Liver (tissue), 9 donors: ENCODE data around the gene SGSM1. TPM values are rescaled to one million over a fixed set of nuclear protein-coding genes. Genes with fewer than 3 reads are reported as not detected.

Experiments
- DNase-seq: peaks from one replicate; pipeline ENCODE4 v3.0.0-alpha.2; 2017; ENCODE audit warnings: low spot score
- H3K27ac ChIP-seq, 2 donors: one replicate each; pipeline ENCODE4 v1.7.0; 2013; ENCODE audit warnings: inconsistent platforms in 2 of 2, low read length in 2 of 2, control low read depth in 1 of 2, low read depth in 1 of 2, mild to moderate bottlenecking in 1 of 2
- H3K27me3 ChIP-seq, 4 donors: one replicate each; pipeline versions ENCODE4 v1.6.1 to v1.7.0; 2013; ENCODE audit warnings: low read length in 3 of 4, inconsistent platforms in 1 of 4, mild to moderate bottlenecking in 1 of 4, moderate library complexity in 1 of 4; ENCODE audit not compliant: control insufficient read depth in 4 of 4, insufficient read depth in 4 of 4
- H3K36me3 ChIP-seq, 4 donors: one replicate each; pipeline versions ENCODE4 v1.6.1 to v1.7.0; 2013; ENCODE audit warnings: low read length in 3 of 4, mild to moderate bottlenecking in 3 of 4, low read depth in 1 of 4, moderate library complexity in 1 of 4; ENCODE audit not compliant: control insufficient read depth in 4 of 4, insufficient read depth in 3 of 4
- H3K4me1 ChIP-seq, 4 donors: one replicate each; pipeline versions ENCODE4 v1.6.1 to v1.7.0; 2013; ENCODE audit warnings: low read length in 3 of 4, mild to moderate bottlenecking in 3 of 4, moderate library complexity in 1 of 4; ENCODE audit not compliant: control insufficient read depth in 4 of 4, insufficient read depth in 4 of 4
- H3K4me3 ChIP-seq, 3 donors: one replicate each; pipeline versions ENCODE4 v1.6.1 to v1.7.0; 2013; ENCODE audit warnings: low read length in 3 of 3, control low read depth in 1 of 3, low read depth in 1 of 3, mild to moderate bottlenecking in 1 of 3
- H3K9ac ChIP-seq, 2 donors: one replicate each; pipeline ENCODE4 v1.7.0; 2013; ENCODE audit warnings: low read length in 2 of 2, mild to moderate bottlenecking in 2 of 2, moderate library complexity in 2 of 2, control low read depth in 1 of 2, low read depth in 1 of 2
- H3K9me3 ChIP-seq, 4 donors: one replicate each; pipeline versions ENCODE4 v1.6.1 to v1.7.0; 2013; ENCODE audit warnings: low read length in 3 of 4; ENCODE audit not compliant: control insufficient read depth in 4 of 4
- EGR1 ChIP-seq, 2 donors: IDR thresholded peaks; 2 replicates each; pipeline ENCODE4 v1.6.1; 2016 to 2018; ENCODE audit warnings: antibody characterized with exemption in 2 of 2, low read depth in 2 of 2
- FOXA1 ChIP-seq: IDR thresholded peaks from 2 replicates; pipeline ENCODE4 v1.6.1; 2016; ENCODE audit warnings: antibody characterized with exemption
- FOXA2 ChIP-seq: IDR thresholded peaks from 2 replicates; pipeline ENCODE4 v1.6.1; 2016; ENCODE audit warnings: antibody characterized with exemption
- GABPA ChIP-seq, 2 donors: IDR thresholded peaks in 1 of 2; conservative IDR thresholded peaks in 1 of 2; 2 replicates each; pipeline ENCODE4 v1.6.1; 2016; ENCODE audit warnings: antibody characterized with exemption in 2 of 2, mild to moderate bottlenecking in 1 of 2, moderate library complexity in 1 of 2
- HNF4A ChIP-seq, 2 donors: conservative IDR thresholded peaks; 2 replicates each; pipeline ENCODE4 v1.6.1; 2016; ENCODE audit warnings: antibody characterized with exemption in 2 of 2, mild to moderate bottlenecking in 2 of 2
- HNF4G ChIP-seq: IDR thresholded peaks from 2 replicates; pipeline ENCODE4 v1.6.1; 2016; ENCODE audit warnings: antibody characterized with exemption
- JUND ChIP-seq, 2 donors: IDR thresholded peaks; 2 replicates each; pipeline ENCODE4 v1.6.1; 2016; ENCODE audit warnings: antibody characterized with exemption in 2 of 2
- NR2F2 ChIP-seq: IDR thresholded peaks from 2 replicates; pipeline ENCODE4 v1.6.1; 2016; ENCODE audit warnings: antibody characterized with exemption
- RAD21 ChIP-seq, 2 donors: IDR thresholded peaks; 2 replicates each; pipeline ENCODE4 v1.6.1; 2016; ENCODE audit warnings: antibody characterized with exemption in 2 of 2, mild to moderate bottlenecking in 2 of 2
- RXRA ChIP-seq, 2 donors: IDR thresholded peaks; 2 replicates each; pipeline ENCODE4 v1.6.1; 2017 to 2018; ENCODE audit warnings: antibody characterized with exemption in 2 of 2, mild to moderate bottlenecking in 1 of 2
- SP1 ChIP-seq: IDR thresholded peaks from 2 replicates; pipeline ENCODE4 v1.6.1; 2018; ENCODE audit warnings: antibody characterized with exemption, mild to moderate bottlenecking
- TAF1 ChIP-seq: conservative IDR thresholded peaks from 2 replicates; pipeline ENCODE4 v1.6.1; 2016; ENCODE audit warnings: antibody characterized with exemption, mild to moderate bottlenecking
- YY1 ChIP-seq: IDR thresholded peaks from 2 replicates; pipeline ENCODE4 v1.6.1; 2016; ENCODE audit warnings: antibody characterized with exemption, mild to moderate bottlenecking
- whole genome bisulfite sequencing: extraction: QIAGEN DNeasy Blood & Tissue Kit; methylation state at CpG from one replicate; pipeline ENCODE4 v1.1.7; 2013; 5-methylcytosine and 5-hydroxymethylcytosine counted together
- polyA plus RNA-seq, 2 donors: library from polyadenylated mRNA; stranded (reverse) in 1 of 2; unstranded in 1 of 2; fragments of 200-250 nt in 1 of 2; fragments of >200 nt in 1 of 2; fragmentation: Nextera tagmentation in 1 of 2; extraction: Ambion mirVana in 1 of 2; gene quantifications; one replicate each; pipeline versions ENCODE4 v1.2.1 to v1.2.3, GENCODE V29; 2013 to 2015
- total RNA-seq, 2 donors: library from RNA; depleted of rRNA; stranded (reverse); fragments of >200 nt; gene quantifications; one replicate each; pipeline ENCODE4 v1.2.3, GENCODE V29; 2014
- TF ChIP-seq, protein P1 (sequence below): IDR thresholded peaks from 2 replicates; pipeline ENCODE4 v1.6.1; 2016; ENCODE audit warnings: antibody characterized with exemption
- TF ChIP-seq, protein P2 (sequence below): IDR thresholded peaks from 2 replicates; pipeline ENCODE4 v1.6.1; 2016; ENCODE audit warnings: antibody characterized with exemption
- TF ChIP-seq, protein P3 (sequence below): fragments of 150-350 bp; IDR thresholded peaks from 2 replicates; pipeline ENCODE4 v1.5.1; 2017; ENCODE audit warnings: improper control_type of control experiment, low read depth, low read length; ENCODE audit not compliant: missing input control
- TF ChIP-seq, protein P4 (sequence below): IDR thresholded peaks from 2 replicates; pipeline ENCODE4 v1.6.1; 2016; ENCODE audit warnings: antibody characterized with exemption
- TF ChIP-seq, protein P5 (sequence below): IDR thresholded peaks from 2 replicates; pipeline ENCODE4 v1.6.1; 2016; ENCODE audit warnings: antibody characterized with exemption, mild to moderate bottlenecking
- donor health status: healthy.
- donor health status: healthy.
- donor health status: healthy.
- donor health status: healthy.
- donor health status: healthy.

SGSM1 gene
- total and polyA plus RNA-seq, 4 donors: 0.08 to 0.51 (median 0.21) TPM

DNA sequence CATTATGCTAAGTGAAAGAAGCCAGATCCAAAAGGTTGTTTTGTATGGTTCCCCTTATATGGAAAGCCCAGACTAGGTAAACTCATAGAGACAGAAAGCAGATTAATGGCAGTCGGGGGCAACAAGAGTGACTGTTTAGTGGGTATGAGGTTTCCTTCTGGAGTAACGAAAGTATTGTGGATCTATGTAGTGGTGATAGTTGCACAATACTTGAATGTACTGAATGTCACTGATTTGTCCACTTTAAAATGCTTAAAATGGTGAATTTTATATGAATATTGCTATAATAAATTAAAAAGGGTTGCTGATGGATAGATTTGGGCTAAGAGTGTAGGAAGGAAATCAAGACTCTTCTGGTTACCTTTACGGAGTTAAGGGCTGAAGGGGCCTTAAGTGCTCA, 10.0 kb upstream of the SGSM1 start:
- no peaks in the 10 kb centered on the region for H3K27me3 ChIP-seq
- H3K27ac ChIP-seq: no peak overlapping the region
- no peak for DNase-seq
- no peaks in the 10 kb centered on the region for H3K4me1 ChIP-seq
- no peak overlapping the region for H3K9ac ChIP-seq
- no peaks in the 10 kb centered on the region for H3K36me3 ChIP-seq
- TF ChIP-seq HNF4A (conservative IDR thresholded peaks at IDR 0.05) (no peak), TAF1 (no peak)
- H3K4me3 ChIP-seq: no peak overlapping the region
- 92% methylated on average over 3 of the region's 3 CpGs for WGBS
- no peaks in the 10 kb centered on the region for H3K9me3 ChIP-seq

DNA sequence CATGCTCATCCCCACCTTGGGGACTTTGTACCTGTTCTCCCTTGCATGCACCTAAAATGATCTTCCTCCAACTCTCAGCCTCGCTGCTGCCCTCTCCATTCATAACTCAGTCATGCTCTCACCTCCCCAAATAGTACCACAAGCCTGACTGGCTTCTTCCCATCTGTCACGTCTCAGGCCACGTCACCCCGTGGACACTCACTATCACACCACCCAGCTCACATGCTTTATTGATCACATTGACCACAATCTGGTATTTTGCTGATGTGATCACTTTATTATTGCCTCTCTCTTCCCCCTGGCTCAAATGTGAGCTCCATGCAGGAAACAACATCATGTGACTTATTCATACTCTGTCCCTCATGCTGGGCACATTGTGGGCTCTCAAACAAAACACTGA, 9.2 kb upstream of the SGSM1 start:
- Histone ChIP-seq H3K4me1 (peaks cover 0 to under 1% (median under 1%) of the 10 kb centered on the region in 4 donors), H3K9me3 (no peaks in the 10 kb centered on the region), H3K27ac (no peak overlapping the region), H3K36me3 (no peaks in the 10 kb centered on the region), H3K9ac (no peak overlapping the region), H3K4me3 (no peak overlapping the region), H3K27me3 (no peaks in the 10 kb centered on the region)
- no peak for DNase-seq
- no peak for TF ChIP-seq SP1
- TF ChIP-seq JUND (IDR thresholded peaks at IDR 0.05): no peak
- no peak for TF ChIP-seq RAD21 (IDR thresholded peaks at IDR 0.05)
- no peak for TF ChIP-seq TAF1
- no peak for TF ChIP-seq GABPA (IDR thresholded peaks at IDR 0.05 in 1 of 2, conservative IDR thresholded peaks at IDR 0.05 in 1 of 2)
- TF ChIP-seq, protein P1, sequence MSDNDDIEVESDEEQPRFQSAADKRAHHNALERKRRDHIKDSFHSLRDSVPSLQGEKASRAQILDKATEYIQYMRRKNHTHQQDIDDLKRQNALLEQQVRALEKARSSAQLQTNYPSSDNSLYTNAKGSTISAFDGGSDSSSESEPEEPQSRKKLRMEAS: no peak
- TF ChIP-seq, protein P2, sequence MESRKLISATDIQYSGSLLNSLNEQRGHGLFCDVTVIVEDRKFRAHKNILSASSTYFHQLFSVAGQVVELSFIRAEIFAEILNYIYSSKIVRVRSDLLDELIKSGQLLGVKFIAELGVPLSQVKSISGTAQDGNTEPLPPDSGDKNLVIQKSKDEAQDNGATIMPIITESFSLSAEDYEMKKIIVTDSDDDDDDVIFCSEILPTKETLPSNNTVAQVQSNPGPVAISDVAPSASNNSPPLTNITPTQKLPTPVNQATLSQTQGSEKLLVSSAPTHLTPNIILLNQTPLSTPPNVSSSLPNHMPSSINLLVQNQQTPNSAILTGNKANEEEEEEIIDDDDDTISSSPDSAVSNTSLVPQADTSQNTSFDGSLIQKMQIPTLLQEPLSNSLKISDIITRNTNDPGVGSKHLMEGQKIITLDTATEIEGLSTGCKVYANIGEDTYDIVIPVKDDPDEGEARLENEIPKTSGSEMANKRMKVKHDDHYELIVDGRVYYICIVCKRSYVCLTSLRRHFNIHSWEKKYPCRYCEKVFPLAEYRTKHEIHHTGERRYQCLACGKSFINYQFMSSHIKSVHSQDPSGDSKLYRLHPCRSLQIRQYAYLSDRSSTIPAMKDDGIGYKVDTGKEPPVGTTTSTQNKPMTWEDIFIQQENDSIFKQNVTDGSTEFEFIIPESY: no peak
- no peak for TF ChIP-seq FOXA2
- no peak for TF ChIP-seq HNF4A (conservative IDR thresholded peaks at IDR 0.05)
- TF ChIP-seq, protein P3, sequence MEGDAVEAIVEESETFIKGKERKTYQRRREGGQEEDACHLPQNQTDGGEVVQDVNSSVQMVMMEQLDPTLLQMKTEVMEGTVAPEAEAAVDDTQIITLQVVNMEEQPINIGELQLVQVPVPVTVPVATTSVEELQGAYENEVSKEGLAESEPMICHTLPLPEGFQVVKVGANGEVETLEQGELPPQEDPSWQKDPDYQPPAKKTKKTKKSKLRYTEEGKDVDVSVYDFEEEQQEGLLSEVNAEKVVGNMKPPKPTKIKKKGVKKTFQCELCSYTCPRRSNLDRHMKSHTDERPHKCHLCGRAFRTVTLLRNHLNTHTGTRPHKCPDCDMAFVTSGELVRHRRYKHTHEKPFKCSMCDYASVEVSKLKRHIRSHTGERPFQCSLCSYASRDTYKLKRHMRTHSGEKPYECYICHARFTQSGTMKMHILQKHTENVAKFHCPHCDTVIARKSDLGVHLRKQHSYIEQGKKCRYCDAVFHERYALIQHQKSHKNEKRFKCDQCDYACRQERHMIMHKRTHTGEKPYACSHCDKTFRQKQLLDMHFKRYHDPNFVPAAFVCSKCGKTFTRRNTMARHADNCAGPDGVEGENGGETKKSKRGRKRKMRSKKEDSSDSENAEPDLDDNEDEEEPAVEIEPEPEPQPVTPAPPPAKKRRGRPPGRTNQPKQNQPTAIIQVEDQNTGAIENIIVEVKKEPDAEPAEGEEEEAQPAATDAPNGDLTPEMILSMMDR: no peak
- no peak for TF ChIP-seq EGR1 (IDR thresholded peaks at IDR 0.05; ENCODE audit: low read depth in 2 of 2)
- TF ChIP-seq, protein P4, sequence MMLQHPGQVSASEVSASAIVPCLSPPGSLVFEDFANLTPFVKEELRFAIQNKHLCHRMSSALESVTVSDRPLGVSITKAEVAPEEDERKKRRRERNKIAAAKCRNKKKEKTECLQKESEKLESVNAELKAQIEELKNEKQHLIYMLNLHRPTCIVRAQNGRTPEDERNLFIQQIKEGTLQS: no peak
- no peak for TF ChIP-seq RXRA (IDR thresholded peaks at IDR 0.05)
- TF ChIP-seq, protein P5, sequence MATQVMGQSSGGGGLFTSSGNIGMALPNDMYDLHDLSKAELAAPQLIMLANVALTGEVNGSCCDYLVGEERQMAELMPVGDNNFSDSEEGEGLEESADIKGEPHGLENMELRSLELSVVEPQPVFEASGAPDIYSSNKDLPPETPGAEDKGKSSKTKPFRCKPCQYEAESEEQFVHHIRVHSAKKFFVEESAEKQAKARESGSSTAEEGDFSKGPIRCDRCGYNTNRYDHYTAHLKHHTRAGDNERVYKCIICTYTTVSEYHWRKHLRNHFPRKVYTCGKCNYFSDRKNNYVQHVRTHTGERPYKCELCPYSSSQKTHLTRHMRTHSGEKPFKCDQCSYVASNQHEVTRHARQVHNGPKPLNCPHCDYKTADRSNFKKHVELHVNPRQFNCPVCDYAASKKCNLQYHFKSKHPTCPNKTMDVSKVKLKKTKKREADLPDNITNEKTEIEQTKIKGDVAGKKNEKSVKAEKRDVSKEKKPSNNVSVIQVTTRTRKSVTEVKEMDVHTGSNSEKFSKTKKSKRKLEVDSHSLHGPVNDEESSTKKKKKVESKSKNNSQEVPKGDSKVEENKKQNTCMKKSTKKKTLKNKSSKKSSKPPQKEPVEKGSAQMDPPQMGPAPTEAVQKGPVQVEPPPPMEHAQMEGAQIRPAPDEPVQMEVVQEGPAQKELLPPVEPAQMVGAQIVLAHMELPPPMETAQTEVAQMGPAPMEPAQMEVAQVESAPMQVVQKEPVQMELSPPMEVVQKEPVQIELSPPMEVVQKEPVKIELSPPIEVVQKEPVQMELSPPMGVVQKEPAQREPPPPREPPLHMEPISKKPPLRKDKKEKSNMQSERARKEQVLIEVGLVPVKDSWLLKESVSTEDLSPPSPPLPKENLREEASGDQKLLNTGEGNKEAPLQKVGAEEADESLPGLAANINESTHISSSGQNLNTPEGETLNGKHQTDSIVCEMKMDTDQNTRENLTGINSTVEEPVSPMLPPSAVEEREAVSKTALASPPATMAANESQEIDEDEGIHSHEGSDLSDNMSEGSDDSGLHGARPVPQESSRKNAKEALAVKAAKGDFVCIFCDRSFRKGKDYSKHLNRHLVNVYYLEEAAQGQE: no peak
- no peak for TF ChIP-seq HNF4G
- TF ChIP-seq FOXA1: no peak
- TF ChIP-seq YY1: no peak
- TF ChIP-seq NR2F2: no peak
- 70% methylated on average over 4 of the region's 4 CpGs for WGBS
